Mucosa of rectum (tissue), 2 donors: ENCODE data around the gene NLRP9.
"Not testable (repeated sequence)": the region's sequence is repeated elsewhere in the genome, so short reads cannot be mapped to it uniquely, and the experiment has no call there.

ENCODE experiments used
- H3K27ac ChIP-seq, 2 donors: one replicate each; pipeline ENCODE4 v1.7.0; 2013; ENCODE audit warnings: inconsistent platforms in 2 of 2, low read depth in 2 of 2, low read length in 2 of 2
- H3K27me3 ChIP-seq, 2 donors: one replicate each; pipeline ENCODE4 v1.7.0; 2013; ENCODE audit warnings: low read length in 2 of 2; ENCODE audit not compliant: control insufficient read depth in 2 of 2, insufficient read depth in 2 of 2
- H3K36me3 ChIP-seq, 2 donors: one replicate each; pipeline ENCODE4 v1.7.0; 2013; ENCODE audit warnings: low read length in 2 of 2; ENCODE audit not compliant: control insufficient read depth in 2 of 2, insufficient read depth in 2 of 2
- H3K4me1 ChIP-seq, 2 donors: one replicate each; pipeline ENCODE4 v1.7.0; 2013; ENCODE audit warnings: low read length in 2 of 2, mild to moderate bottlenecking in 1 of 2; ENCODE audit not compliant: control insufficient read depth in 2 of 2, insufficient read depth in 2 of 2
- H3K4me3 ChIP-seq, 2 donors: one replicate each; pipeline ENCODE4 v1.7.0; 2013; ENCODE audit warnings: low read length in 2 of 2
- H3K9ac ChIP-seq, 2 donors: one replicate each; pipeline ENCODE4 v1.7.0; 2013; ENCODE audit warnings: low read length in 2 of 2, low read depth in 1 of 2, mild to moderate bottlenecking in 1 of 2
- H3K9me3 ChIP-seq, 2 donors: one replicate each; pipeline ENCODE4 v1.7.0; 2013; ENCODE audit warnings: low read length in 2 of 2; ENCODE audit not compliant: control insufficient read depth in 2 of 2
- donor health status: healthy.
- donor health status: Normal muscosa, but diverticular disease.

Gene NLRP9

GRCh38 chr19:55738302-55738701 is at the start of gene NLRP9:
TSS of gene NLRP9 (minus strand) at chr19:55738402. CDS start at chr19:55738374, 28 bp downstream.
- H3K4me1 ChIP-seq = no peaks in the 10 kb centered on the region
- no peak within 1 kb of the TSS for H3K9ac ChIP-seq
- no peak within 1 kb of the TSS for H3K4me3 ChIP-seq
- H3K9me3 ChIP-seq = no peaks in the 10 kb centered on the region
- H3K27me3 ChIP-seq = no peaks in the 10 kb centered on the region
- no peaks in the 10 kb centered on the region for H3K36me3 ChIP-seq
- H3K27ac ChIP-seq = no peak within 1 kb of the TSS

DNA sequence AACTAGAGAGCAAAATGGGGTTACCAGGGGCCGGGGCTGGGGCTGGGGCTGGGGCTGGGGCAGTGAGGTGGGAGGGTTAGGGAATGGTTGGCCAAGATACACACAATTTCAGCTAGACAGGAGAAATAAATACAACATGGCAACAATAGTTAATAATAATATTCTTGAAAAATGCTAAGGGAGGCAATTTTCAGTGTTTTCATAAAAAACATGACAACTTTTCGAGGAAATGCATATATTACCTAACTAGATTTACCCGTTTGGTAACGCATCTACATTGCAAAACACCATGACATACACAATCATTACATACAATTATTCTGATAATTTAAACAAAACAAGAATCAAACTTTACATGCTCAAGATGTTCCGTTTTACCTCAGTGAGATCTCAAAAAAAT is 42.9 kb upstream of the NLRP9 start:
- Histone ChIP-seq H3K4me1 (no peaks in the 10 kb centered on the region), H3K4me3 (no peak overlapping the region), H3K9me3 (no peaks in the 10 kb centered on the region), H3K9ac (no peak overlapping the region), H3K36me3 (no peaks in the 10 kb centered on the region), H3K27ac (no peak overlapping the region), H3K27me3 (no peaks in the 10 kb centered on the region)

DNA sequence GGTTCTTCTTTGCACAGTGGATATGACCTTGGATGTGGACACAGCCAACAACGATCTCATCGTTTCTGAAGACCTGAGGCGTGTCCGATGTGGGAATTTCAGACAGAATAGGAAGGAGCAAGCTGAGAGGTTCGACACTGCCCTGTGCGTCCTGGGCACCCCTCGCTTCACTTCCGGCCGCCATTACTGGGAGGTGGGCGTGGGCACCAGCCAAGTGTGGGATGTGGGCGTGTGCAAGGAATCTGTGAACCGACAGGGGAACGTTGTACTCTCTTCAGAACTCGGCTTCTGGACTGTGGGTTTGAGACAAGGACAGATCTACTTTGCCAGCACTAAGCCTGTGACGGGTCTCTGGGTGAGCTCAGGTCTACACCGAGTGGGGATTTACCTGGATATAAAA is 40.1 kb upstream of the NLRP9 start:
- Histone ChIP-seq H3K4me1 (no peaks in the 10 kb centered on the region), H3K9ac (no peak overlapping the region), H3K36me3 (no peaks in the 10 kb centered on the region), H3K27ac (no peak overlapping the region), H3K27me3 (no peaks in the 10 kb centered on the region), H3K9me3 (no peaks in the 10 kb centered on the region), H3K4me3 (no peak overlapping the region)

- Histone ChIP-seq H3K9me3 (no peaks in the 10 kb centered on the region), H3K4me3 (no peak overlapping the region), H3K9ac (no peak overlapping the region), H3K4me1 (no peaks in the 10 kb centered on the region), H3K27ac (no peak overlapping the region), H3K36me3 (no peaks in the 10 kb centered on the region), H3K27me3 (no peaks in the 10 kb centered on the region)
Observed at GRCh38 chr19:55777528-55777927, 39.3 kb upstream of the NLRP9 start.

DNA sequence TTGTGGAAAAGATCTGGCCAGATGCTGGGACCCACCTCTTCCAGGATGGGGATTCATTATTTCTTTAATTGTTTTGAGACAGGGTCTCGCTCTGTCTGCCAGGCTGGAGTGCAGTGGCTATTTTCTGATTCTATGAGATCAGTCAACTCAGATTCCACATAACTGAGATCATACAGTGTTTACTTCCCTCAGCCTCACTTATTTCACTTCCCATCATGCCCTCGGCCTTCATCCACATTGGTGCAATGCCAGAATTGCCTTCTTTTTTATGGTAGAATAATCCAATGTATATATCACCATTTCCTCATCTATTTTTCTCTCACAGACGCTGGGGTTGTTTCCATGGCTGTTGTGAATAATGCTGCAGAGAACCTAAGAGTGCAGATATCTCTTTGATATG is 31.4 kb upstream of the NLRP9 start:
- H3K4me3 ChIP-seq, H3K9me3 ChIP-seq, H3K27ac ChIP-seq, H3K9ac ChIP-seq, H3K4me1 ChIP-seq, H3K36me3 ChIP-seq, H3K27me3 ChIP-seq: not testable (repeated sequence)

DNA sequence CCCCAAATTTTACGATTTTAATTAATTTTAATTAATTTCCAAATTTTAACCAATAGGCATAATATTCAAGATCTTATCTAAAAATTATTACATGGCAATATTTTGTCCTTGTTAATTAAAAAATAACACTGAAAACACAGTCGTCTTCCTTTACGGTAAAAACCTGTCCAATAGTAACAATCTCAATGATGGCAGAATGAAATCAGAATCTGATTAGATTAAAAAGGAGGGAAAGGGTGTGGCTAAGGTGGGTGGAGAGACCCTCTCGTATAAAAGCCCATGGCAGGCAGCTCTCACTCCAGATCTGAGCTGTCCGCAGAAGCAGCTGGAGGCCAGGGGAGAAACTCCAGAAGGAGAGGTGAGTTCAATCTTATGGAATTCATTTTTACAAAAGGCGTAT is 30.6 kb upstream of the NLRP9 start, which contains the start of gene RFPL4AL1:
TSS of gene RFPL4AL1 (plus strand) at position 301 of the 400 bp plus-strand sequence. CDS start 2,687 bp downstream, outside the sequence.
- H3K27ac ChIP-seq, H3K36me3 ChIP-seq, H3K9ac ChIP-seq, H3K4me1 ChIP-seq, H3K4me3 ChIP-seq, H3K9me3 ChIP-seq, H3K27me3 ChIP-seq: not testable (repeated sequence)

DNA sequence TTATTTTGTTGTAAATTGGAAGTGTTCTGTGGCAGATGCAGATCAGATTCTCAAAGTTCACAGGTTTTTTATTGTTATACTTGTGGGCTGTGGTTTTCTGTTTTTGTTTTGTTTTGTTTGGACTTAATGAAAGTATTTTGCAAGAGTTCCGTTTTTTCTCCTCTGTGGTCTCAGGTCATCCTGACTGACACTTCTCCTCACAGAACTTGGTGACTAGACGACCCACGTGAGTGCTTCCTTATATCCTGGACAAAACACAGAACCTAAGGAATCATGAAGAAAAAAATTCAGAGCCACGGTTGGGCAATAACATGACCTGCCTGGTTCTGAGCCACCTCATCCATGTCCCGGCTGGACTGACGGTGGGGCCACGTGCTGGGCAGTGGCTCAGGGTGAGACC is 28.3 kb upstream of the NLRP9 start:
- Histone ChIP-seq H3K27ac (no peak overlapping the region), H3K36me3 (no peaks in the 10 kb centered on the region)

DNA sequence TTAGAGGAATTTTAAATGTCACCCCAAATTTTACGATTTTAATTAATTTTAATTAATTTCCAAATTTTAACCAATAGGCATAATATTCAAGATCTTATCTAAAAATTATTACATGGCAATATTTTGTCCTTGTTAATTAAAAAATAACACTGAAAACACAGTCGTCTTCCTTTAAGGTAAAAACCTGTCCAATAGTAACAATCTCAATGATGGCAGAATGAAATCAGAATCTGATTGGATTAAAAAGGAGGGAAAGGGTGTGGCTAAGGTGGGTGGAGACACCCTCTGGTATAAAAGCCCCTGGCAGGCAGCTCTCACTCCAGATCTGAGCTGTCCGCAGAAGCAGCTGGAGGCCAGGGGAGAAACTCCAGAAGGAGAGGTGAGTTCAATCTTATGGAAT is 20.6 kb upstream of the NLRP9 start, which contains the start of gene RFPL4A:
TSS of gene RFPL4A (plus strand) at position 301 of the 400 bp plus-strand sequence. CDS start 2,704 bp downstream, outside the sequence.
- not testable (repeated sequence) for H3K9me3 ChIP-seq, H3K9ac ChIP-seq, H3K27ac ChIP-seq, H3K27me3 ChIP-seq, H3K36me3 ChIP-seq, H3K4me3 ChIP-seq, H3K4me1 ChIP-seq

More for the DNA sequence above, 28.3 kb upstream of the NLRP9 start:
- H3K4me3 ChIP-seq = no peak overlapping the region
- no peak overlapping the region for H3K9ac ChIP-seq
- H3K4me1 ChIP-seq = no peaks in the 10 kb centered on the region
- no peaks in the 10 kb centered on the region for H3K27me3 ChIP-seq
- no peaks in the 10 kb centered on the region for H3K9me3 ChIP-seq

GRCh38 chr19:55756808-55757207 is 18.6 kb upstream of the NLRP9 start:
- H3K36me3 ChIP-seq, H3K9ac ChIP-seq, H3K27ac ChIP-seq, H3K27me3 ChIP-seq, H3K4me3 ChIP-seq, H3K4me1 ChIP-seq, H3K9me3 ChIP-seq: not testable (repeated sequence)

DNA sequence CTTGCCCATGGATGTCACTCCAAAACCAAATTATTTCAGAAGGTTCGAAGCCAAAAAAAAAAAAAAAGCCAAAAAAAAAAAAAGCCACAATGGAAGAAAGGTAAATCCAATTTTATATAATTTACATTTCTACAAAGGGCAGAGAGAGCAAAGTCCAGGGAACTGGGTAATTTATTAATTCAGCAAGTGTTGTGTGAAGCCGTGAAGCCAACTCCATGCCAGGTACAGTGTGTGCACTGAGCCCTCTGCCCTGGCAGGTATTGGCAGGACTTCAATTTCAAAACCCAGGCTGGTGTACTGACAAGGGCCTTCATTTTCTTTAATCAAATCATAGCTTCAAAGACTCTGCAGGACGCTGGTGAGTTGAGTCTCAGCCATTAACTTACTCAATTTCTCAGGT is 15.2 kb upstream of the NLRP9 start:
- Histone ChIP-seq H3K27me3 (no peaks in the 10 kb centered on the region), H3K9ac (no peak overlapping the region), H3K36me3 (no peaks in the 10 kb centered on the region), H3K4me3 (no peak overlapping the region), H3K27ac (no peak overlapping the region), H3K9me3 (no peaks in the 10 kb centered on the region), H3K4me1 (peaks cover 0 to 6% of the 10 kb centered on the region in 2 donors)

- no peak overlapping the region for H3K27ac ChIP-seq
- no peak overlapping the region for H3K9ac ChIP-seq
- no peak overlapping the region for H3K4me3 ChIP-seq
- peaks cover 0 to 6% of the 10 kb centered on the region in 2 donors for H3K4me1 ChIP-seq
- no peaks in the 10 kb centered on the region for H3K27me3 ChIP-seq
- no peaks in the 10 kb centered on the region for H3K36me3 ChIP-seq
- H3K9me3 ChIP-seq = no peaks in the 10 kb centered on the region
Observed at GRCh38 chr19:55750715-55751114, 12.5 kb upstream of the NLRP9 start.
